ENCODE measurements around the gene B4GALNT3. TPM values are rescaled to one million over a fixed set of nuclear protein-coding genes. Genes with fewer than 3 reads are reported as not detected.

The B4GALNT3 gene
- total RNA-seq, 1 donor from 2014 or later, result 32.5 TPM

DNA sequence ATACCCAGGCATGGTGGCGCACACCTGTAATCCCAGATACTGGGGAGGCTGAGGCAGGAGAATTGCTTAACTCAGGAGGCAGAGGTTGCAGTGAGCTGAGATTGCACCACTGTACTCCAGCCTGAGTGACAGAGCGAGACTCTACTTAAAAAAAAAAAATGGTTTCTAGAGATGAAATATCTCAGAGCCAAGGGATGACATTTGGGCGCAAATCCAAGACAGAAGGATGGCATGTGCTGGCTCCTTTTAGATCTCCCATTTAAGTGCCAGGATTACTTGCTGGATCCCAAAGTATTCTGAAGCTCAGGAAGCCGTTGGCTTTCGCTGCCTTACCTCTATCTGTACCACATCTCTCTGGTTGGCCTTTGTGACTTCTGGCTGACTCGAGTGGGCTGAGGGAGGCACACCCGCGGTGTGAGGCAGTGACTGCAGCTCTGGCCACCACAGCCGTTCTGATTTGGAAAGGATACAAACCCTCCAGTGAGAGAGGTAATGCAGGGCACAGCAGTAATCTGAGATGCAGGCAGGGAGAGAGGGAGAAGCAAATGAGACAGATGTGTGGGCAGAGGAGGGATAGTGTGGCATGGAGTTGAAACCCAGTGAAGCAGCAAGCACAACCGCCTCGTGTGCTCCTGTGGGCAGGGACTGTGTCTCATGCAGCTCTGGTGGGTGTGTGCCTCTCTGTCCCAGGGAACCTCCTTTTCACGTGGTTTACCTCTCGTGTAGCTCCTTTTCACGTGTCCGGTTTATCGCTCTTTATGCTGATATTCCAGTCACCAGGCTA lies 4.9 kb downstream of the B4GALNT3 start:
- H3K27me3 Mint-ChIP-seq, result peaks cover 51% of the 10 kb centered on the region
- peaks cover 22% of the 10 kb centered on the region for H3K4me1 Mint-ChIP-seq (ENCODE audit: unreplicated experiment)
- H3K4me3 Mint-ChIP-seq, result peak overlapping the region; percentile 34
- peak overlapping the region; percentile 6 for H3K27ac Mint-ChIP-seq
- peaks cover 5% of the 10 kb centered on the region for H3K36me3 Mint-ChIP-seq
- no peak for DNase-seq (ENCODE audit: extremely low spot score, unreplicated experiment)
- H3K9me3 Mint-ChIP-seq, result no peaks in the 10 kb centered on the region
- TF ChIP-seq, protein P1, sequence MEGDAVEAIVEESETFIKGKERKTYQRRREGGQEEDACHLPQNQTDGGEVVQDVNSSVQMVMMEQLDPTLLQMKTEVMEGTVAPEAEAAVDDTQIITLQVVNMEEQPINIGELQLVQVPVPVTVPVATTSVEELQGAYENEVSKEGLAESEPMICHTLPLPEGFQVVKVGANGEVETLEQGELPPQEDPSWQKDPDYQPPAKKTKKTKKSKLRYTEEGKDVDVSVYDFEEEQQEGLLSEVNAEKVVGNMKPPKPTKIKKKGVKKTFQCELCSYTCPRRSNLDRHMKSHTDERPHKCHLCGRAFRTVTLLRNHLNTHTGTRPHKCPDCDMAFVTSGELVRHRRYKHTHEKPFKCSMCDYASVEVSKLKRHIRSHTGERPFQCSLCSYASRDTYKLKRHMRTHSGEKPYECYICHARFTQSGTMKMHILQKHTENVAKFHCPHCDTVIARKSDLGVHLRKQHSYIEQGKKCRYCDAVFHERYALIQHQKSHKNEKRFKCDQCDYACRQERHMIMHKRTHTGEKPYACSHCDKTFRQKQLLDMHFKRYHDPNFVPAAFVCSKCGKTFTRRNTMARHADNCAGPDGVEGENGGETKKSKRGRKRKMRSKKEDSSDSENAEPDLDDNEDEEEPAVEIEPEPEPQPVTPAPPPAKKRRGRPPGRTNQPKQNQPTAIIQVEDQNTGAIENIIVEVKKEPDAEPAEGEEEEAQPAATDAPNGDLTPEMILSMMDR (conservative IDR thresholded peaks at IDR 0.05), result no peak

- no peak for DNase-seq (ENCODE audit: extremely low spot score, unreplicated experiment)
- no peak overlapping the region for H3K4me3 Mint-ChIP-seq
- TF ChIP-seq, protein P1 (conservative IDR thresholded peaks at IDR 0.05), result no peak
- peaks cover 5% of the 10 kb centered on the region for H3K36me3 Mint-ChIP-seq
- H3K27me3 Mint-ChIP-seq, result peaks cover 47% of the 10 kb centered on the region
- peaks cover 22% of the 10 kb centered on the region for H3K4me1 Mint-ChIP-seq (ENCODE audit: unreplicated experiment)
- H3K27ac Mint-ChIP-seq, result no peak overlapping the region
- H3K9me3 Mint-ChIP-seq, result no peaks in the 10 kb centered on the region
Observed at GRCh38 chr12:466039-466438, 6.3 kb downstream of the B4GALNT3 start.

GRCh38 chr12:466762-467161 lies 7.0 kb downstream of the B4GALNT3 start:
- Mint-ChIP-seq H3K27ac (no peak overlapping the region), H3K27me3 (peaks cover 40% of the 10 kb centered on the region), H3K36me3 (peaks cover 5% of the 10 kb centered on the region), H3K9me3 (no peaks in the 10 kb centered on the region), H3K4me3 (no peak overlapping the region), H3K4me1 (ENCODE audit: unreplicated experiment) (peaks cover 17% of the 10 kb centered on the region)
- TF ChIP-seq, protein P1 (conservative IDR thresholded peaks at IDR 0.05), result no peak
- DNase-seq (ENCODE audit: extremely low spot score, unreplicated experiment), result no peak

GRCh38 chr12:467591-467990 lies 7.9 kb downstream of the B4GALNT3 start:
- Mint-ChIP-seq H3K4me1 (ENCODE audit: unreplicated experiment) (peaks cover 9% of the 10 kb centered on the region), H3K27ac (no peak overlapping the region), H3K9me3 (no peaks in the 10 kb centered on the region), H3K36me3 (peaks cover 5% of the 10 kb centered on the region), H3K27me3 (peaks cover 32% of the 10 kb centered on the region), H3K4me3 (no peak overlapping the region)
- no peak for DNase-seq (ENCODE audit: extremely low spot score, unreplicated experiment)
- TF ChIP-seq, protein P1 (conservative IDR thresholded peaks at IDR 0.05), result no peak

- no peak for DNase-seq (ENCODE audit: extremely low spot score, unreplicated experiment)
- H3K27me3 Mint-ChIP-seq, result peaks cover 23% of the 10 kb centered on the region
- H3K4me3 Mint-ChIP-seq, result peak overlapping the region; percentile 37
- H3K4me1 Mint-ChIP-seq (ENCODE audit: unreplicated experiment), result peaks cover 8% of the 10 kb centered on the region
- TF ChIP-seq, protein P1 (conservative IDR thresholded peaks at IDR 0.05), result no peak
- H3K27ac Mint-ChIP-seq, result no peak overlapping the region
- H3K9me3 Mint-ChIP-seq, result no peaks in the 10 kb centered on the region
- H3K36me3 Mint-ChIP-seq, result peaks cover 10% of the 10 kb centered on the region
Observed at GRCh38 chr12:468671-469389, 9.1 kb downstream of the B4GALNT3 start.

Data from type B pancreatic cell (in vitro differentiated cells).